GM18511 (cell line): ENCODE results near the gene FOXS1.

Experiments
- ATAC-seq: cut with Tn5 transposase; IDR thresholded peaks from one replicate; pipeline ENCODE4 v1.9.1; 2021; ENCODE audit warnings: mild to moderate bottlenecking, moderate library complexity; ENCODE audit not compliant: unreplicated experiment

Gene FOXS1

GRCh38 chr20:31801508-31801907, 43.9 kb downstream of the FOXS1 start:
- no peak for ATAC-seq

GRCh38 chr20:31797364-31797763, 48.0 kb downstream of the FOXS1 start:
- ATAC-seq: no peak
